ENCODE results near the gene DGKB. TPM values are rescaled to one million over a fixed set of nuclear protein-coding genes. Genes with fewer than 3 reads are reported as not detected.
A peak's percentile ranks its signal among the peaks of the same experiment; 100 is the strongest.

DGKB gene
- polyA plus RNA-seq, 4 donors, result 0.19 to 0.31 TPM; not detected in 2

DNA sequence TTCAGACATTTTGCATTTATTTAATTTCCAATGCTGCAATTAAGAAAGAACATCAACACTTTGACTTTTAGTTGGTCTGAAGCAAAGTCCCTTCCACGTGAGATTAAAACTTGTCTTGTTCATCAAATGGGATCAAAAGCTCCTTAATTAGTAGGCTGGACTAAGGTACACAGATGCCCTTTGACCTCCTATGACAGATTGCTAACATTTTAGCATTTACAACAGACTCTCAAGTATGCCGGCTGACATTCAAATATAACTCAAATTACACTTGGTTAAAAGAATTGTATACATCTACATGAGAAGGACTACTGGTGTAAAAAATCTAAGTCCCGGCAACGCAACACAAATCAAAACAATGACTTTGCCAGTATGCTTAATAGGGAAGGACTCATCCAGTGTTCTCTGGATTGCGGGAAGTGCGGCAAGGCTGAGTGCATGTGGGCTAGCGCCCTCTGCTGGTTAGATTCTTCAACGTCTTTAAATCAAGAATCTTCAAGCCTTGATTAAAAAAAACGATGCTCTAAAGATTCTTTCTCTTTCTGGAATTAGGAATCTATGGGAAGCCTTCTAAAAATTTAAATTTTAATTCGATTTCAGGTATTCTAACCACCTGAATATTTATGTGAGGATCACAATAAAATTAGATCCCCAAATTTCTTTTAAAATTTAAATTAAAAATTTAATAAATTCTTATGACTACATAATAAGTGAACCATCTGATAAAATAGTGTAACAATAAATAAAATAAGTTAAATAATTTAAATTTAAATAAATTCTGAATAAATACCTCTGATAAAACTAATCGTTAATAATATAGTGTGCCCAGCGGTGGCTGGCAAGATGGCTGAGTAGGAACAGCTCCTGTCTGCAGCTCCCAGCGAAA is 444.7 kb downstream of the DGKB start:
- DNase-seq, result peak; percentile 74 to 86
- Histone ChIP-seq H3K27ac (ENCODE audit: low read depth in 1 of 3, low read length in 2 of 3) (no peak overlapping the region), H3K9me3 (ENCODE audit: control insufficient read depth in 2 of 2, insufficient read depth in 1 of 2, low read depth in 1 of 2, low read length in 1 of 2) (no peaks in the 10 kb centered on the region), H3K4me3 (ENCODE audit: low read depth in 1 of 3, low read length in 3 of 3) (no peak overlapping the region), H3K36me3 (ENCODE audit: control insufficient read depth in 3 of 3, insufficient read depth in 2 of 3, low read depth in 1 of 3, low read length in 3 of 3) (no peaks in the 10 kb centered on the region), H3K4me1 (ENCODE audit: control insufficient read depth in 3 of 3, insufficient read depth in 2 of 3, low read depth in 1 of 3, low read length in 2 of 3) (no peaks in the 10 kb centered on the region), H3K27me3 (ENCODE audit: control insufficient read depth in 3 of 3, insufficient read depth in 3 of 3, low read length in 3 of 3) (no peaks in the 10 kb centered on the region)
- peak; percentile 44 for FAIRE-seq
- 21 to 26% (median 24%) methylated on average over 13 of the region's 13 CpGs for WGBS, 3 donors

- Histone ChIP-seq H3K4me3 (ENCODE audit: low read depth in 1 of 3, low read length in 3 of 3) (no peak overlapping the region), H3K36me3 (ENCODE audit: control insufficient read depth in 3 of 3, insufficient read depth in 2 of 3, low read depth in 1 of 3, low read length in 3 of 3) (no peaks in the 10 kb centered on the region), H3K27me3 (ENCODE audit: control insufficient read depth in 3 of 3, insufficient read depth in 3 of 3, low read length in 3 of 3) (no peaks in the 10 kb centered on the region), H3K9me3 (ENCODE audit: control insufficient read depth in 2 of 2, insufficient read depth in 1 of 2, low read depth in 1 of 2, low read length in 1 of 2) (peaks cover 0 to 6% of the 10 kb centered on the region in 2 donors), H3K27ac (ENCODE audit: low read depth in 1 of 3, low read length in 2 of 3) (no peak overlapping the region), H3K4me1 (ENCODE audit: control insufficient read depth in 3 of 3, insufficient read depth in 2 of 3, low read depth in 1 of 3, low read length in 2 of 3) (peaks cover 0 to 5% (median 0%) of the 10 kb centered on the region in 3 donors)
- 75 to 83% (median 82%) methylated on average over 4 of the region's 4 CpGs for WGBS, 3 donors
- no peak for DNase-seq
- FAIRE-seq, result no peak
Observed at GRCh38 chr7:14449291-14449690, 453.3 kb downstream of the DGKB start.

GRCh38 chr7:14446829-14447228 is 455.7 kb downstream of the DGKB start:
- Histone ChIP-seq H3K4me1 (ENCODE audit: control insufficient read depth in 3 of 3, insufficient read depth in 2 of 3, low read depth in 1 of 3, low read length in 2 of 3) (peaks cover 0 to 5% (median 0%) of the 10 kb centered on the region in 3 donors), H3K27ac (ENCODE audit: low read depth in 1 of 3, low read length in 2 of 3) (peak overlapping the region in 1 of 3 donors; percentile 57), H3K4me3 (ENCODE audit: low read depth in 1 of 3, low read length in 3 of 3) (no peak overlapping the region), H3K9me3 (ENCODE audit: control insufficient read depth in 2 of 2, insufficient read depth in 1 of 2, low read depth in 1 of 2, low read length in 1 of 2) (peaks cover 0 to 6% of the 10 kb centered on the region in 2 donors), H3K27me3 (ENCODE audit: control insufficient read depth in 3 of 3, insufficient read depth in 3 of 3, low read length in 3 of 3) (no peaks in the 10 kb centered on the region), H3K36me3 (ENCODE audit: control insufficient read depth in 3 of 3, insufficient read depth in 2 of 3, low read depth in 1 of 3, low read length in 3 of 3) (no peaks in the 10 kb centered on the region)
- FAIRE-seq (no peak), DNase-seq (no peak)
- 11 to 40% (median 24%) methylated on average over 3 of the region's 3 CpGs for WGBS, 3 donors

DNA sequence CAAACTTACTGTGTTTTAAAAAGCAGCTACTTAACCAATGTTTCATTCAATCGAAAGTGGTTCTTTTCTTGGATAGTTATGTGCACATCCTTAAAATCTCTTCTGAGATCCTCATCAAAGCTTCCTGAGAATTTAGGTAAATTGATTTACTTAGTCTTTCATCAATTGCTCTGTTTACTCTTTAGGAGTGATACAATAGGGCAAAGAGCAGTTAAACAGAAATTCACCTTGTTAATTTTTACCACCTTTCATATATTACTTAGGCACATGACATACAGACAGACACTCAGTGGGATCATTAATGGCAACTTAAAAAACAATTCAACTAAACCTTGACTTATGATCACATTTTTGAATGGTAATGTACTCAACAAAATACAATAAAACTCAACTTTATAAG is 456.3 kb downstream of the DGKB start:
- H3K27me3 ChIP-seq (ENCODE audit: control insufficient read depth in 3 of 3, insufficient read depth in 3 of 3, low read length in 3 of 3), result no peaks in the 10 kb centered on the region
- H3K27ac ChIP-seq (ENCODE audit: low read depth in 1 of 3, low read length in 2 of 3), result peak overlapping the region in 1 of 3 donors; percentile 57
- FAIRE-seq (no peak), DNase-seq (peak in 1 of 2 donors; percentile 30)
- no peak overlapping the region for H3K4me3 ChIP-seq (ENCODE audit: low read depth in 1 of 3, low read length in 3 of 3)
- 40 to 74% (median 54%) methylated on average over 1 of the region's 1 CpG for WGBS, 3 donors
- H3K9me3 ChIP-seq (ENCODE audit: control insufficient read depth in 2 of 2, insufficient read depth in 1 of 2, low read depth in 1 of 2, low read length in 1 of 2), result peaks cover 0 to 6% of the 10 kb centered on the region in 2 donors
- H3K36me3 ChIP-seq (ENCODE audit: control insufficient read depth in 3 of 3, insufficient read depth in 2 of 3, low read depth in 1 of 3, low read length in 3 of 3), result no peaks in the 10 kb centered on the region
- peaks cover 0 to 5% (median 0%) of the 10 kb centered on the region in 3 donors for H3K4me1 ChIP-seq (ENCODE audit: control insufficient read depth in 3 of 3, insufficient read depth in 2 of 3, low read depth in 1 of 3, low read length in 2 of 3)

DNA sequence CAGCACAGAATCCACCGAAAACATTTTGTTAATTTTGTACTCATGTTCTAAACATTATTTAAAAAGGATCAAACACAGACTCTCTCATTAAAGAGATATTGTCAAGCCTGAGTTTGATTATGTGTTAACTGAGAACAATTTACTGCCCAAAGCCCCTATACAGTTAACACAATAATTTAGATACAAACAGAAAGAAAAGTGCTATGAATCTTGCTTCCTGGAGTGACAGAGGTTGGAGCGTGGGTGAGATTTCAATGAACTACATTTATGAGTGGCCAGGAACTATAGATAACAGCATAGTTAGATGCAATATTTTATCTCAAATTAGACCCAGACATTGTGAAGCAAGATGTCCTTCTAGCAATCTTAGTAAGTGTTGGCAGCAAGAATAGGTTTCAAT is 464.2 kb downstream of the DGKB start:
- FAIRE-seq, result no peak
- no peak overlapping the region for H3K4me3 ChIP-seq (ENCODE audit: low read depth in 1 of 3, low read length in 3 of 3)
- 63 to 67% (median 66%) methylated on average over 2 of the region's 2 CpGs for WGBS, 3 donors
- DNase-seq, result no peak
- H3K9me3 ChIP-seq (ENCODE audit: control insufficient read depth in 2 of 2, insufficient read depth in 1 of 2, low read depth in 1 of 2, low read length in 1 of 2), result peaks cover 0 to 4% of the 10 kb centered on the region in 2 donors
- no peaks in the 10 kb centered on the region for H3K27me3 ChIP-seq (ENCODE audit: control insufficient read depth in 3 of 3, insufficient read depth in 3 of 3, low read length in 3 of 3)
- H3K27ac ChIP-seq (ENCODE audit: low read depth in 1 of 3, low read length in 2 of 3), result no peak overlapping the region
- no peaks in the 10 kb centered on the region for H3K4me1 ChIP-seq (ENCODE audit: control insufficient read depth in 3 of 3, insufficient read depth in 2 of 3, low read depth in 1 of 3, low read length in 2 of 3)
- H3K36me3 ChIP-seq (ENCODE audit: control insufficient read depth in 3 of 3, insufficient read depth in 2 of 3, low read depth in 1 of 3, low read length in 3 of 3), result no peaks in the 10 kb centered on the region

GRCh38 chr7:14436878-14437277 is 465.7 kb downstream of the DGKB start:
- DNase-seq (no peak), FAIRE-seq (no peak)
- Histone ChIP-seq H3K36me3 (ENCODE audit: control insufficient read depth in 3 of 3, insufficient read depth in 2 of 3, low read depth in 1 of 3, low read length in 3 of 3) (no peaks in the 10 kb centered on the region), H3K4me3 (ENCODE audit: low read depth in 1 of 3, low read length in 3 of 3) (no peak overlapping the region), H3K27me3 (ENCODE audit: control insufficient read depth in 3 of 3, insufficient read depth in 3 of 3, low read length in 3 of 3) (no peaks in the 10 kb centered on the region), H3K27ac (ENCODE audit: low read depth in 1 of 3, low read length in 2 of 3) (no peak overlapping the region), H3K9me3 (ENCODE audit: control insufficient read depth in 2 of 2, insufficient read depth in 1 of 2, low read depth in 1 of 2, low read length in 1 of 2) (peaks cover 0 to 4% of the 10 kb centered on the region in 2 donors), H3K4me1 (ENCODE audit: control insufficient read depth in 3 of 3, insufficient read depth in 2 of 3, low read depth in 1 of 3, low read length in 2 of 3) (no peaks in the 10 kb centered on the region)
- WGBS, 3 donors, result 86 to 88% (median 86%) methylated on average over 2 of the region's 2 CpGs

DNA sequence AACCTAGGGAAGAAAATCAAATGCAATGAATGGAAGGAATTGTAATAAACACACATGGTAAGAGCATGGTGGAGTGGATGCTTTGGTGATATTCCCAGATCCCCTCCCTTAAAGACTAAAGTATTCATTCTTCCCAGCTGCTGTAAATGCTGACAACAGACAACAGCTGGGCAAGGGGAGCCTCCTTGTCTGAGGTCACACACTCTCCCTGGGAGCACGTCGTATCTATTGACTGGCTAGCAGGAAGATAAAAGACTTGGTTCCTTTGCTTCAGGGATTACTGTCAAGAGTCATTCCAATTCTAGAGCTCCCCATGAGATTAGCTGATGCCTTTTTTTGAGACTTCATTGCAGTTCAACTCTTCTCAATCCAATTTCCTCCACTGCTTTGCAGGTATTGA is 469.6 kb downstream of the DGKB start:
- no peak for FAIRE-seq
- no peak for DNase-seq
- 64 to 81% (median 66%) methylated on average over 2 of the region's 2 CpGs for WGBS, 3 donors
- Histone ChIP-seq H3K27me3 (ENCODE audit: control insufficient read depth in 3 of 3, insufficient read depth in 3 of 3, low read length in 3 of 3) (no peaks in the 10 kb centered on the region), H3K9me3 (ENCODE audit: control insufficient read depth in 2 of 2, insufficient read depth in 1 of 2, low read depth in 1 of 2, low read length in 1 of 2) (no peaks in the 10 kb centered on the region), H3K4me1 (ENCODE audit: control insufficient read depth in 3 of 3, insufficient read depth in 2 of 3, low read depth in 1 of 3, low read length in 2 of 3) (no peaks in the 10 kb centered on the region), H3K27ac (ENCODE audit: low read depth in 1 of 3, low read length in 2 of 3) (no peak overlapping the region), H3K4me3 (ENCODE audit: low read depth in 1 of 3, low read length in 3 of 3) (no peak overlapping the region), H3K36me3 (ENCODE audit: control insufficient read depth in 3 of 3, insufficient read depth in 2 of 3, low read depth in 1 of 3, low read length in 3 of 3) (no peaks in the 10 kb centered on the region)

- DNase-seq (no peak), FAIRE-seq (no peak)
- no peaks in the 10 kb centered on the region for H3K27me3 ChIP-seq (ENCODE audit: control insufficient read depth in 3 of 3, insufficient read depth in 3 of 3, low read length in 3 of 3)
Observed at GRCh38 chr7:14430926-14431325, 471.6 kb downstream of the DGKB start.

More at GRCh38 chr7:14430926-14431325, 471.6 kb downstream of the DGKB start:
- H3K27ac ChIP-seq (ENCODE audit: low read depth in 1 of 3, low read length in 2 of 3), result no peak overlapping the region
- no peak overlapping the region for H3K4me3 ChIP-seq (ENCODE audit: low read depth in 1 of 3, low read length in 3 of 3)
- no peaks in the 10 kb centered on the region for H3K36me3 ChIP-seq (ENCODE audit: control insufficient read depth in 3 of 3, insufficient read depth in 2 of 3, low read depth in 1 of 3, low read length in 3 of 3)
- no peaks in the 10 kb centered on the region for H3K4me1 ChIP-seq (ENCODE audit: control insufficient read depth in 3 of 3, insufficient read depth in 2 of 3, low read depth in 1 of 3, low read length in 2 of 3)
- WGBS, 3 donors, result 80 to 83% (median 80%) methylated on average over 3 of the region's 3 CpGs
- H3K9me3 ChIP-seq (ENCODE audit: control insufficient read depth in 2 of 2, insufficient read depth in 1 of 2, low read depth in 1 of 2, low read length in 1 of 2), result no peaks in the 10 kb centered on the region
